Measurements from ENCODE around the gene AGMAT.

AGMAT gene

GRCh38 chr1:15550573-15550972, 34.3 kb downstream of the AGMAT start:
- no peaks in the 10 kb centered on the region for H3K4me1 ChIP-seq (ENCODE audit: control insufficient read depth, insufficient read depth, low read length)
- H3K9me3 ChIP-seq (ENCODE audit: control insufficient read depth, insufficient read depth, low read length), result no peaks in the 10 kb centered on the region
- no peak overlapping the region for H3K9ac ChIP-seq (ENCODE audit: low read depth, low read length)
- H3K4me3 ChIP-seq (ENCODE audit: low read depth, low read length), result no peak overlapping the region
- H3K27ac ChIP-seq (ENCODE audit: low read depth, low read length), result no peak overlapping the region
- no peaks in the 10 kb centered on the region for H3K27me3 ChIP-seq (ENCODE audit: control insufficient read depth, insufficient read depth, low read length)
- peaks cover 49% of the 10 kb centered on the region for H3K36me3 ChIP-seq (ENCODE audit: control insufficient read depth, insufficient read depth, low read length)

GRCh38 chr1:15546641-15547040, 38.2 kb downstream of the AGMAT start:
- Histone ChIP-seq H3K27ac (ENCODE audit: low read depth, low read length) (no peak overlapping the region), H3K27me3 (ENCODE audit: control insufficient read depth, insufficient read depth, low read length) (no peaks in the 10 kb centered on the region), H3K36me3 (ENCODE audit: control insufficient read depth, insufficient read depth, low read length) (peaks cover 76% of the 10 kb centered on the region), H3K9me3 (ENCODE audit: control insufficient read depth, insufficient read depth, low read length) (no peaks in the 10 kb centered on the region), H3K4me1 (ENCODE audit: control insufficient read depth, insufficient read depth, low read length) (no peaks in the 10 kb centered on the region), H3K9ac (ENCODE audit: low read depth, low read length) (no peak overlapping the region), H3K4me3 (ENCODE audit: low read depth, low read length) (no peak overlapping the region)

- no peak overlapping the region for H3K4me3 ChIP-seq (ENCODE audit: low read depth, low read length)
- H3K27me3 ChIP-seq (ENCODE audit: control insufficient read depth, insufficient read depth, low read length), result no peaks in the 10 kb centered on the region
- no peak overlapping the region for H3K9ac ChIP-seq (ENCODE audit: low read depth, low read length)
- H3K36me3 ChIP-seq (ENCODE audit: control insufficient read depth, insufficient read depth, low read length), result peaks cover 77% of the 10 kb centered on the region
- H3K27ac ChIP-seq (ENCODE audit: low read depth, low read length), result no peak overlapping the region
- no peaks in the 10 kb centered on the region for H3K4me1 ChIP-seq (ENCODE audit: control insufficient read depth, insufficient read depth, low read length)
- no peaks in the 10 kb centered on the region for H3K9me3 ChIP-seq (ENCODE audit: control insufficient read depth, insufficient read depth, low read length)
Measured at GRCh38 chr1:15543589-15544568, 41.0 kb downstream of the AGMAT start.

- Histone ChIP-seq H3K9ac (ENCODE audit: low read depth, low read length) (no peak overlapping the region), H3K4me1 (ENCODE audit: control insufficient read depth, insufficient read depth, low read length) (no peaks in the 10 kb centered on the region), H3K4me3 (ENCODE audit: low read depth, low read length) (no peak overlapping the region), H3K27ac (ENCODE audit: low read depth, low read length) (no peak overlapping the region), H3K36me3 (ENCODE audit: control insufficient read depth, insufficient read depth, low read length) (peaks cover 76% of the 10 kb centered on the region), H3K27me3 (ENCODE audit: control insufficient read depth, insufficient read depth, low read length) (no peaks in the 10 kb centered on the region), H3K9me3 (ENCODE audit: control insufficient read depth, insufficient read depth, low read length) (no peaks in the 10 kb centered on the region)
Measured at GRCh38 chr1:15543251-15543588, 41.6 kb downstream of the AGMAT start.

GRCh38 chr1:15542388-15543250, 42.2 kb downstream of the AGMAT start:
- H3K36me3 ChIP-seq (ENCODE audit: control insufficient read depth, insufficient read depth, low read length), result peaks cover 74% of the 10 kb centered on the region
- no peak overlapping the region for H3K4me3 ChIP-seq (ENCODE audit: low read depth, low read length)
- H3K9me3 ChIP-seq (ENCODE audit: control insufficient read depth, insufficient read depth, low read length), result no peaks in the 10 kb centered on the region
- H3K27me3 ChIP-seq (ENCODE audit: control insufficient read depth, insufficient read depth, low read length), result no peaks in the 10 kb centered on the region
- H3K4me1 ChIP-seq (ENCODE audit: control insufficient read depth, insufficient read depth, low read length), result no peaks in the 10 kb centered on the region
- H3K9ac ChIP-seq (ENCODE audit: low read depth, low read length), result no peak overlapping the region
- H3K27ac ChIP-seq (ENCODE audit: low read depth, low read length), result no peak overlapping the region

GRCh38 chr1:15541231-15541792, 43.5 kb downstream of the AGMAT start:
- no peaks in the 10 kb centered on the region for H3K9me3 ChIP-seq (ENCODE audit: control insufficient read depth, insufficient read depth, low read length)
- no peak overlapping the region for H3K9ac ChIP-seq (ENCODE audit: low read depth, low read length)
- no peak overlapping the region for H3K27ac ChIP-seq (ENCODE audit: low read depth, low read length)
- H3K27me3 ChIP-seq (ENCODE audit: control insufficient read depth, insufficient read depth, low read length), result no peaks in the 10 kb centered on the region
- H3K36me3 ChIP-seq (ENCODE audit: control insufficient read depth, insufficient read depth, low read length), result peaks cover 73% of the 10 kb centered on the region
- H3K4me3 ChIP-seq (ENCODE audit: low read depth, low read length), result no peak overlapping the region
- no peaks in the 10 kb centered on the region for H3K4me1 ChIP-seq (ENCODE audit: control insufficient read depth, insufficient read depth, low read length)

GRCh38 chr1:15540186-15540585, 44.7 kb downstream of the AGMAT start:
- Histone ChIP-seq H3K9ac (ENCODE audit: low read depth, low read length) (no peak overlapping the region), H3K27me3 (ENCODE audit: control insufficient read depth, insufficient read depth, low read length) (no peaks in the 10 kb centered on the region), H3K4me1 (ENCODE audit: control insufficient read depth, insufficient read depth, low read length) (no peaks in the 10 kb centered on the region), H3K27ac (ENCODE audit: low read depth, low read length) (no peak overlapping the region), H3K36me3 (ENCODE audit: control insufficient read depth, insufficient read depth, low read length) (peaks cover 69% of the 10 kb centered on the region), H3K4me3 (ENCODE audit: low read depth, low read length) (no peak overlapping the region), H3K9me3 (ENCODE audit: control insufficient read depth, insufficient read depth, low read length) (no peaks in the 10 kb centered on the region)

GRCh38 chr1:15538771-15539170, 46.1 kb downstream of the AGMAT start:
- no peak overlapping the region for H3K27ac ChIP-seq (ENCODE audit: low read depth, low read length)
- H3K4me1 ChIP-seq (ENCODE audit: control insufficient read depth, insufficient read depth, low read length), result no peaks in the 10 kb centered on the region
- no peaks in the 10 kb centered on the region for H3K9me3 ChIP-seq (ENCODE audit: control insufficient read depth, insufficient read depth, low read length)
- no peaks in the 10 kb centered on the region for H3K27me3 ChIP-seq (ENCODE audit: control insufficient read depth, insufficient read depth, low read length)
- H3K4me3 ChIP-seq (ENCODE audit: low read depth, low read length), result no peak overlapping the region
- peaks cover 63% of the 10 kb centered on the region for H3K36me3 ChIP-seq (ENCODE audit: control insufficient read depth, insufficient read depth, low read length)
- H3K9ac ChIP-seq (ENCODE audit: low read depth, low read length), result no peak overlapping the region

- H3K27me3 ChIP-seq (ENCODE audit: control insufficient read depth, insufficient read depth, low read length), result no peaks in the 10 kb centered on the region
- peaks cover 48% of the 10 kb centered on the region for H3K36me3 ChIP-seq (ENCODE audit: control insufficient read depth, insufficient read depth, low read length)
- no peaks in the 10 kb centered on the region for H3K9me3 ChIP-seq (ENCODE audit: control insufficient read depth, insufficient read depth, low read length)
- H3K27ac ChIP-seq (ENCODE audit: low read depth, low read length), result no peak overlapping the region
- no peak overlapping the region for H3K9ac ChIP-seq (ENCODE audit: low read depth, low read length)
- no peak overlapping the region for H3K4me3 ChIP-seq (ENCODE audit: low read depth, low read length)
- H3K4me1 ChIP-seq (ENCODE audit: control insufficient read depth, insufficient read depth, low read length), result peaks cover 6% of the 10 kb centered on the region
Measured at GRCh38 chr1:15531682-15532081, 53.2 kb downstream of the AGMAT start.

- peaks cover 42% of the 10 kb centered on the region for H3K36me3 ChIP-seq (ENCODE audit: control insufficient read depth, insufficient read depth, low read length)
- H3K27me3 ChIP-seq (ENCODE audit: control insufficient read depth, insufficient read depth, low read length), result no peaks in the 10 kb centered on the region
- H3K9me3 ChIP-seq (ENCODE audit: control insufficient read depth, insufficient read depth, low read length), result no peaks in the 10 kb centered on the region
- no peak overlapping the region for H3K9ac ChIP-seq (ENCODE audit: low read depth, low read length)
- peaks cover 6% of the 10 kb centered on the region for H3K4me1 ChIP-seq (ENCODE audit: control insufficient read depth, insufficient read depth, low read length)
- no peak overlapping the region for H3K4me3 ChIP-seq (ENCODE audit: low read depth, low read length)
- no peak overlapping the region for H3K27ac ChIP-seq (ENCODE audit: low read depth, low read length)
Measured at GRCh38 chr1:15531003-15531402, 53.8 kb downstream of the AGMAT start.

Data from HUES48 (cell line).